Activated B cell treated with CpG ODN at 0.5 μM for 24 hours (primary cell): ENCODE data around the gene KNSTRN. TPM values are rescaled to one million over a fixed set of nuclear protein-coding genes. Genes with fewer than 3 reads are reported as not detected.
A peak's percentile ranks its signal among the peaks of the same experiment; 100 is the strongest.

Source experiments
- ATAC-seq: fragments of 200-7000 bp; cut with Tn5 transposase; one replicate; pipeline ENCODE4 v1.10.0; 2021; ENCODE audit warnings: low read depth, mild to moderate bottlenecking, moderate library complexity
- CTCF ChIA-PET: fragments of 350-600 bp; sonication (Branson Sonifier 250); formaldehyde crosslinking; loops from one replicate; lab custom pipeline; 2021; ENCODE audit warnings: antibody characterized with exemption; lab: Charles Lee
- POLR2A ChIA-PET: fragments of 350-600 bp; sonication (Branson Sonifier 250); formaldehyde crosslinking; loops from one replicate; lab custom pipeline; 2021; ENCODE audit warnings: antibody characterized with exemption; lab: Charles Lee
- DNase-seq: peaks from one replicate; pipeline ENCODE4 v3.0.0; 2022
- H3K27ac Mint-ChIP-seq: one replicate; pipeline ENCODE4 v1.8.0; 2020; ENCODE audit warnings: mixed read lengths
- H3K27me3 Mint-ChIP-seq: one replicate; pipeline ENCODE4 v1.8.0; 2021; ENCODE audit warnings: mixed read lengths
- H3K36me3 Mint-ChIP-seq: one replicate; pipeline ENCODE4 v1.8.0; 2021; ENCODE audit warnings: low read depth, mixed read lengths
- H3K4me1 Mint-ChIP-seq: one replicate; pipeline ENCODE4 v1.8.0; 2021; ENCODE audit warnings: mixed read lengths
- H3K4me3 Mint-ChIP-seq: one replicate; pipeline ENCODE4 v1.8.0; 2020; ENCODE audit warnings: mild to moderate bottlenecking, mixed read lengths
- H3K9me3 Mint-ChIP-seq: one replicate; pipeline ENCODE4 v1.8.0; 2020; ENCODE audit warnings: mixed read lengths
- intact Hi-C: fragments of 100-400 bp; cut with micrococcal nuclease; formaldehyde crosslinking; loops from one replicate; pipeline ENCODE4 v1.15.1; 2024
- total RNA-seq: library from RNA; stranded (reverse); gene quantifications from 2 replicates; pipeline ENCODE4 v1.2.3, GENCODE V29; 2022
- TF ChIP-seq, protein P1 (sequence below): fragments of 200-600 bp; IDR thresholded peaks from one replicate; pipeline ENCODE4 v1.8.0; 2022; ENCODE audit warnings: antibody characterized with exemption, mild to moderate bottlenecking

Gene KNSTRN
- total RNA-seq, 1 donor from 2014 or later = 11.5 TPM

DNA sequence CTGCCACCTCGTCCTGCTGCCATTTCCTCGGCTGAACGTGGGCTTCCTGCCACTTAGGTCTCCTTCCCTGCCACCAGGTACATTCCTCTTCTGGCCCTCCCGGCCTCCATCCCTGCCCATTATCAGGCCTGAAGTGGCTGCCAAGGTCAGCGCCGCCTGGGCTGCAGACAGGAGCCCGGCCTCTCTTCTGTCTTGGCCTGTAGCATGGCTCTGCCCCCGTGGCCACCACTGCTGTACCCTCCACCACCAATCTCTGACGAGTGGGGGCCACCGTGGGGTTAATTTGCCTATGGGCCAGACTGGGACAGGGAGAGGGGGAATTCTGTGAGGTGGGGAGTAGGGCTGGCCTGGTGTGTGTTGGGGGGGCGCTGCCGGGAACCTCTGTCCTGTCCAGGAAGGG, 56.2 kb downstream of the KNSTRN start:
- Mint-ChIP-seq H3K9me3 (no peaks in the 10 kb centered on the region), H3K36me3 (peaks cover 4% of the 10 kb centered on the region), H3K27ac (no peak overlapping the region), H3K4me3 (peak overlapping the region; percentile 36), H3K4me1 (peaks cover 54% of the 10 kb centered on the region), H3K27me3 (peaks cover 27% of the 10 kb centered on the region)
- intact Hi-C loops = loop anchor here (10.0 kb wide), 1 partner anchor 654 kb away; the partner anchor contains the start of gene FSIP1
- ChIA-PET CTCF (no interaction called here), POLR2A (no interaction called here)
- ATAC-seq (no peak), DNase-seq (no peak)
- TF ChIP-seq, protein P1, sequence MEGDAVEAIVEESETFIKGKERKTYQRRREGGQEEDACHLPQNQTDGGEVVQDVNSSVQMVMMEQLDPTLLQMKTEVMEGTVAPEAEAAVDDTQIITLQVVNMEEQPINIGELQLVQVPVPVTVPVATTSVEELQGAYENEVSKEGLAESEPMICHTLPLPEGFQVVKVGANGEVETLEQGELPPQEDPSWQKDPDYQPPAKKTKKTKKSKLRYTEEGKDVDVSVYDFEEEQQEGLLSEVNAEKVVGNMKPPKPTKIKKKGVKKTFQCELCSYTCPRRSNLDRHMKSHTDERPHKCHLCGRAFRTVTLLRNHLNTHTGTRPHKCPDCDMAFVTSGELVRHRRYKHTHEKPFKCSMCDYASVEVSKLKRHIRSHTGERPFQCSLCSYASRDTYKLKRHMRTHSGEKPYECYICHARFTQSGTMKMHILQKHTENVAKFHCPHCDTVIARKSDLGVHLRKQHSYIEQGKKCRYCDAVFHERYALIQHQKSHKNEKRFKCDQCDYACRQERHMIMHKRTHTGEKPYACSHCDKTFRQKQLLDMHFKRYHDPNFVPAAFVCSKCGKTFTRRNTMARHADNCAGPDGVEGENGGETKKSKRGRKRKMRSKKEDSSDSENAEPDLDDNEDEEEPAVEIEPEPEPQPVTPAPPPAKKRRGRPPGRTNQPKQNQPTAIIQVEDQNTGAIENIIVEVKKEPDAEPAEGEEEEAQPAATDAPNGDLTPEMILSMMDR = no peak

DNA sequence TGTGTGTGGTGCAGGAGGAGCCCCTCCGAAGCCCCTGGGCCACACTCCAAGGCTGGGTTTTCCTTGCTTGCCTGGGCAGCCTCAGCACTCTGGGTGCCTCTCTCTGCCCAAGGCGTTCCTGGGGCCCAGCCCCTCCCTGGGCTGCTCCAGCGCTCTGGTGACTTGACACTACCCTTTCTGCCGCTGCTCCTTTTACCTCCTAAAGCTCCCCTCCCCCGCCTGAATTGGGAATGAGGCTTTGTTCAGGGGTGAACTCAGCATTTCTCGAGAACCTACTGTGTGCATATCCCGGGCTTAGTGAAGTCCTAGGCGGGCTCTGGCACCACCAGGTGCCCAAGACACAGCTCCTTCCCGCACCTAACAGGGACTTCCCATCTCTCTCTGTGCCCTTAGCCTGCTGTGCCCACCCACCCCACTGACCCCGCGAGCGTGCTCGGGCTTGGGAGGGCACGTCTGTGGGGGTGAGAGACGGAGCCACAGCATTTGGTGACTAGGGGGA, 57.0 kb downstream of the KNSTRN start:
- intact Hi-C loops = loop anchor here (10.0 kb wide), 1 partner anchor 655 kb away; the partner anchor contains the start of gene FSIP1
- no peak for DNase-seq
- Mint-ChIP-seq H3K27me3 (peaks cover 27% of the 10 kb centered on the region), H3K9me3 (no peaks in the 10 kb centered on the region), H3K4me3 (peak overlapping the region; percentile 88), H3K4me1 (peaks cover 62% of the 10 kb centered on the region), H3K27ac (peak overlapping the region; percentile 68), H3K36me3 (peaks cover 4% of the 10 kb centered on the region)
- TF ChIP-seq, protein P1 = no peak
- POLR2A ChIA-PET = interaction anchor here (0.6 to 2.8 kb wide), 11 partner anchors 17 to 1356 kb away, joined by 3 to 8 read pairs (median 5); partner anchors contain the start of genes CHST14, KNSTRN and RAD51
- CTCF ChIA-PET = interaction anchor here (0.5 kb wide), 1 partner anchor 1171 kb away, joined by 3 read pairs; no protein-coding TSS in a partner anchor
- no peak for ATAC-seq

DNA sequence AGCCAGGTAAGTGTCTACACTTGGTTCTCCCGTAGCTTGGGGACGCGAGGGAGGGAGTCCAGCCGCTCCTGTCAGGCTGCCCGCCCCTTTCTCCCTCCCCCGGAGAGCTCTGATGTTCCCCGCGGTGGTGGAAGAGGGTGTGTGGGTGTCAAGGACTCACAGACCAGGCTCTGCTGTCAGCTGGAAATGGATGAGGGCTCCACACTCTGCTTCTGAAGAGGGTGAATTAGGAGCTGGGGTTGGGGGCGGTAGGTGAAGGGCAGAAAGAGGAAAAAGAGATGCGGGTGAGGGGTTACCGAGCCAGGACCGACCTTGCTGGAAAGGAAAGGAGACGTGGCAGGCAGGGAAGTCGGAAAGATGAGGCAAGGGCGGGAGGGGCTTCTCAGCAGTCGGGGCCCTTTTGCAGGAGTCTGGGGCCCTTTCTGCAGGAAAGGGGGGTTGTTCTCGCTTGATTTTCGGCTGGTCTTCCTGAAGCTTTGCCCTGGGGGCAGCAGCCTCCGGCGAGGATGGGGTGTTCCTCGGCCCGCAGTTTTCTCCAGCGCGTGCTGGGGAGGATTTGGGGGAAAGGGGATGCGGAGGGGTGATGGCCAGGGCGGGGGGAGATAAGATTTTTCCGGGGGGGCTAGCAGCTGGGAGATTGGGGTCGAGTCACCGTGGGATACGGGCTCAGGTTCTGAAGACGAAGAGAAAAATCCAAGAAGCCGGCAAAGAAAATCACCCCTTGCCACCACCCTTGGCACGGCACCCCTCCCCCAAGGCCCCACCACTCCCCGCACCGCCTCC, 57.6 kb downstream of the KNSTRN start:
- H3K9me3 Mint-ChIP-seq = no peaks in the 10 kb centered on the region
- ChIA-PET CTCF (interaction anchor here (0.5 to 1.4 kb wide), 3 partner anchors 43 to 1171 kb away, joined by 3 to 4 read pairs (median 3); no protein-coding TSS in a partner anchor), POLR2A (interaction anchor here (0.6 to 2.8 kb wide), 16 partner anchors 18 to 1355 kb away, joined by 3 to 8 read pairs (median 4); partner anchors contain the start of genes CHST14, KNSTRN and RAD51)
- peaks cover 4% of the 10 kb centered on the region for H3K36me3 Mint-ChIP-seq
- H3K4me1 Mint-ChIP-seq = peaks cover 65% of the 10 kb centered on the region
- TF ChIP-seq, protein P1 = no peak
- peak overlapping the region; percentile 88 for H3K4me3 Mint-ChIP-seq
- peak overlapping the region; percentile 68 for H3K27ac Mint-ChIP-seq
- intact Hi-C loops = loop anchor here (1.0 to 10.0 kb wide), 8 partner anchors 58 to 655 kb away; partner anchors contain the start of genes C15orf62, CCDC32, DNAJC17 and FSIP1
- DNase-seq (peak; percentile 39), ATAC-seq (no peak)
- peaks cover 26% of the 10 kb centered on the region for H3K27me3 Mint-ChIP-seq

DNA sequence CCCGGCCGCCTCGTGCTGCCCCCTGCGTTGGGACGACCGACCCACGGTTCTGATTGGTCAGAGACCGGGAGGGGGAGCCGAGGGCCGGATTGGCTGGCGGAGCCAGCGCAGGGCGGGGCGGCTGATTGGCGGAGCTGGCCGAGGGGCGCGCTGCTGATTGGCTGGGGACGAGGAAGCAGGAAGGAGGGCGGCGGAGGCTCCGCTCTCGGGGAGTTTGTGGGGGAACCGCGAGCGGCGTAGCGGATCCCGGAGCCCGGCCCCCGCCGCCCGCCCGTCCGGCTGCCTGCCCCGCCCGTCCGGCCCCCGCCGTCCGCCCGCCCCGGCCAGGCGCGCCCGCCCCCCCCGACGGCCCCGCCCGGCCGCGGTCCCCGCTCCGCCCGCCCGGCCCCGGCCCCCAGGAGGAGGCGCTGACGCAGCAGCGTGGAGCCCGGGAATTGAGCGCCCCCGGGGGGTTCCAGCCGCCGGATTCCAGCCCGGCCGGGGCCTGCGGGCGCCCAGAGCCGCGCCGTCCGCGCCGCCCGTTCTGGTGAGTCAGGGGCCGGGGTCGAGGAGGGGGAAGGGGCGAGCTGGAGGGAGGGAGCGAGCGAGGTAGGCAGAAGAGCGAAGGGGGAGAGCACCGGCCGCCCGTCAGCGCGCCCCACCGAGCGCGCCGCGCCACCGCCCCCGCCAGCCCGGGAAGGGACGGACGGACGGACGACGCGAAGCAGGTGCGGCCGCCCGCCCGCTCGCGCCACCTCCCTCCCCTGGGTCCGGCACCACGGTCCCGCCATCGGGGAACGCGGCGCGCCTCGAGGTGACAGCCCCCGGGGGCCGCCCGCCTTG, 58.4 kb downstream of the KNSTRN start, which contains the start of gene BAHD1:
Gene BAHD1 (plus strand): TSS at position 211 of the 822 bp plus-strand sequence. CDS start 17,512 bp downstream, outside the sequence.
- ATAC-seq (peak; percentile 92), DNase-seq (peak; percentile 93)
- peak within 1 kb of the TSS; percentile 68 for H3K27ac Mint-ChIP-seq
- peak within 1 kb of the TSS; percentile 88 for H3K4me3 Mint-ChIP-seq
- no peaks in the 10 kb centered on the region for H3K9me3 Mint-ChIP-seq
- peaks cover 4% of the 10 kb centered on the region for H3K36me3 Mint-ChIP-seq
- intact Hi-C loops = loop anchor here (1.0 to 5.0 kb wide), 7 partner anchors 59 to 404 kb away; partner anchors contain the start of genes C15orf62, CCDC32, DNAJC17 and KNSTRN
- CTCF ChIA-PET = interaction anchor here (1.4 kb wide), 2 partner anchors 44 to 127 kb away, joined by 3 to 4 read pairs; no protein-coding TSS in a partner anchor
- POLR2A ChIA-PET = interaction anchor here (0.6 to 2.8 kb wide), 16 partner anchors 28 to 995 kb away, joined by 3 to 8 read pairs (median 4); partner anchors contain the start of genes CHST14, KNSTRN, PLCB2 and RAD51
- TF ChIP-seq, protein P1 = no peak
- H3K27me3 Mint-ChIP-seq = peaks cover 22% of the 10 kb centered on the region
- peaks cover 59% of the 10 kb centered on the region for H3K4me1 Mint-ChIP-seq
